SH-SY5Y (cell line): ENCODE data around the gene KCNA10.

Experiments
- GATA2 ChIP-seq: IDR thresholded peaks from 2 replicates; pipeline ENCODE4 v1.6.1; 2011; ENCODE audit warnings: mild to moderate bottlenecking, low read depth, low read length
- GATA3 ChIP-seq: IDR thresholded peaks from 2 replicates; pipeline ENCODE4 v1.6.1; 2011; ENCODE audit warnings: low read depth, mild to moderate bottlenecking, low read length, moderate library complexity

DNA sequence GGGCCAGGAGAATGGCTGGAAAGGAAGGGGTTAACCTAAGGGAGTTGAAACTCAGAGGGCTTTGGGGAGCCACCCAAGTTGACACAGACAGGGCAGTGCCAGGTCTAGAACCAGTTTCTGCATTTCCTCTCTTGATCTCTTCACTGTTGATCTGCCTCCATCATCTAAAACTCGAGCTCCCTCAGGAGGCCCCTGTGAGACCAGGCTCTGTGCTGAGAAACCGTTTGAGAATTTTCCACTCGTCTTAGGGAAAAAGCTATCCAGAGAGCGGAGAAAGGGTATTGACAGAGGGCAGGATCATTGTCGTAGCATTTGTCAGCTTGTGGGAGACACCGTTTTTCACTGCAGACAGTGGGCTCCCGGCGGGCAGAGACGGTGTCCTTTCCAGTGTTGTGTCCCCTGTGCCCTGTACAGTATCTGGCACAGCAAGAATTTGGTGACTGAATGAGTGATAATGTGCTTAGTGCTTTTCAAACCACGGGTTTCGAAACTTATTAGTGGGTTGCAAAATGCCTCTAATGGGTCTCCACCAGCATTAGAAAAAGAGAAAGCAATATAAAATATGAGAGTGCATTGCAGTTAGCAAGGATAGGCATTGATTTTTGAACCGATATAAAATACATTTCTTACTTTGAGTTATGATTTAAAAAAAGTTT is 36.9 kb downstream of the KCNA10 start:
- TF ChIP-seq GATA3 (no peak), GATA2 (no peak)
